Measurements from ENCODE around the gene BLM. TPM values are rescaled to one million over a fixed set of nuclear protein-coding genes. Genes with fewer than 3 reads are reported as not detected.
"Not testable (repeated sequence)": the region's sequence is repeated elsewhere in the genome, so short reads cannot be mapped to it uniquely, and the experiment has no call there.

The BLM gene
- polyA plus RNA-seq, 3 donors from 2014 or later: 2.3 to 10.0 (median 7.5) TPM

GRCh38 chr15:90845201-90845949 is 128.2 kb downstream of the BLM start:
- Mint-ChIP-seq H3K27ac (no peak overlapping the region), H3K4me1 (no peaks in the 10 kb centered on the region), H3K4me3 (no peak overlapping the region), H3K27me3 (ENCODE audit: low read depth in 3 of 3) (peaks cover 0 to 5% (median 0%) of the 10 kb centered on the region in 3 donors), H3K9me3 (no peaks in the 10 kb centered on the region), H3K36me3 (no peaks in the 10 kb centered on the region)
- no peak for DNase-seq

- H3K4me3 Mint-ChIP-seq, H3K27ac Mint-ChIP-seq, H3K36me3 Mint-ChIP-seq, DNase-seq, H3K9me3 Mint-ChIP-seq: not testable (repeated sequence)
- peaks cover 33 to 34% of the 10 kb centered on the region in 2 donors for H3K4me1 Mint-ChIP-seq
- peaks cover 6 to 18% (median 9%) of the 10 kb centered on the region in 3 donors for H3K27me3 Mint-ChIP-seq (ENCODE audit: low read depth in 3 of 3)
Measured at GRCh38 chr15:90849424-90849823, 132.3 kb downstream of the BLM start.

- H3K4me3 Mint-ChIP-seq: peak overlapping the region; percentile 26 to 91 (median 52)
- no peaks in the 10 kb centered on the region for H3K9me3 Mint-ChIP-seq
- H3K4me1 Mint-ChIP-seq: peaks cover 46 to 50% of the 10 kb centered on the region in 2 donors
- no peaks in the 10 kb centered on the region for H3K36me3 Mint-ChIP-seq
- H3K27me3 Mint-ChIP-seq (ENCODE audit: low read depth in 3 of 3): peaks cover 9 to 21% (median 11%) of the 10 kb centered on the region in 3 donors
- DNase-seq: peak in 2 of 3 donors; percentile 41 to 47
- H3K27ac Mint-ChIP-seq: peak overlapping the region; percentile 25 to 98 (median 80)
Measured at GRCh38 chr15:90851114-90851513, 134.0 kb downstream of the BLM start.

GRCh38 chr15:90851940-90852339 is 134.8 kb downstream of the BLM start:
- Mint-ChIP-seq H3K27me3 (ENCODE audit: low read depth in 3 of 3) (peaks cover 12 to 26% (median 19%) of the 10 kb centered on the region in 3 donors), H3K4me3 (peak overlapping the region; percentile 52 to 91 (median 80)), H3K36me3 (no peaks in the 10 kb centered on the region), H3K4me1 (peaks cover 54 to 59% of the 10 kb centered on the region in 2 donors), H3K9me3 (no peaks in the 10 kb centered on the region), H3K27ac (peak overlapping the region; percentile 91 to 98 (median 94))
- no peak for DNase-seq

GRCh38 chr15:90855139-90855538 is 138.0 kb downstream of the BLM start:
- peak overlapping the region in 5 of 6 donors; percentile 22 to 95 (median 92) for H3K27ac Mint-ChIP-seq
- peaks cover 70 to 81% of the 10 kb centered on the region in 2 donors for H3K4me1 Mint-ChIP-seq
- no peak overlapping the region for H3K4me3 Mint-ChIP-seq
- no peaks in the 10 kb centered on the region for H3K9me3 Mint-ChIP-seq
- DNase-seq: no peak
- peaks cover 14 to 24% (median 20%) of the 10 kb centered on the region in 3 donors for H3K27me3 Mint-ChIP-seq (ENCODE audit: low read depth in 3 of 3)
- no peaks in the 10 kb centered on the region for H3K36me3 Mint-ChIP-seq

GRCh38 chr15:90857337-90857736 is 140.2 kb downstream of the BLM start:
- no peak for DNase-seq
- H3K36me3 Mint-ChIP-seq: no peaks in the 10 kb centered on the region
- peaks cover 52 to 63% of the 10 kb centered on the region in 2 donors for H3K4me1 Mint-ChIP-seq
- no peak overlapping the region for H3K4me3 Mint-ChIP-seq
- H3K27ac Mint-ChIP-seq: peak overlapping the region in 5 of 6 donors; percentile 62 to 93 (median 67)
- H3K27me3 Mint-ChIP-seq (ENCODE audit: low read depth in 3 of 3): peaks cover 14 to 20% (median 17%) of the 10 kb centered on the region in 3 donors
- no peaks in the 10 kb centered on the region for H3K9me3 Mint-ChIP-seq

- DNase-seq: no peak
- Mint-ChIP-seq H3K27ac (peak overlapping the region; percentile 37 to 93 (median 65)), H3K9me3 (no peaks in the 10 kb centered on the region), H3K27me3 (ENCODE audit: low read depth in 3 of 3) (peaks cover 10 to 14% (median 13%) of the 10 kb centered on the region in 3 donors), H3K4me3 (peak overlapping the region in 1 of 5 donors; percentile 18), H3K4me1 (peaks cover 45 to 57% of the 10 kb centered on the region in 2 donors), H3K36me3 (no peaks in the 10 kb centered on the region)
Measured at GRCh38 chr15:90857883-90858443, 140.8 kb downstream of the BLM start.

GRCh38 chr15:90859234-90860131 is 142.3 kb downstream of the BLM start:
- peaks cover 9 to 10% (median 9%) of the 10 kb centered on the region in 3 donors for H3K27me3 Mint-ChIP-seq (ENCODE audit: low read depth in 3 of 3)
- no peak for DNase-seq
- peak overlapping the region in 4 of 6 donors; percentile 49 to 77 (median 70) for H3K27ac Mint-ChIP-seq
- H3K9me3 Mint-ChIP-seq: no peaks in the 10 kb centered on the region
- H3K4me3 Mint-ChIP-seq: no peak overlapping the region
- H3K4me1 Mint-ChIP-seq: peaks cover 37 to 47% of the 10 kb centered on the region in 2 donors
- no peaks in the 10 kb centered on the region for H3K36me3 Mint-ChIP-seq

- H3K27me3 Mint-ChIP-seq (ENCODE audit: low read depth in 3 of 3): peaks cover 6 to 9% (median 8%) of the 10 kb centered on the region in 3 donors
- no peaks in the 10 kb centered on the region for H3K9me3 Mint-ChIP-seq
- H3K27ac Mint-ChIP-seq: peak overlapping the region in 1 of 6 donors; percentile 26
- H3K4me1 Mint-ChIP-seq: peaks cover 30 to 38% of the 10 kb centered on the region in 2 donors
- no peak overlapping the region for H3K4me3 Mint-ChIP-seq
- no peaks in the 10 kb centered on the region for H3K36me3 Mint-ChIP-seq
- no peak for DNase-seq
Measured at GRCh38 chr15:90860450-90860849, 143.3 kb downstream of the BLM start.

GRCh38 chr15:90860942-90861675 is 144.0 kb downstream of the BLM start:
- peaks cover 6 to 9% (median 6%) of the 10 kb centered on the region in 3 donors for H3K27me3 Mint-ChIP-seq (ENCODE audit: low read depth in 3 of 3)
- H3K4me1 Mint-ChIP-seq: peaks cover 24 to 31% of the 10 kb centered on the region in 2 donors
- no peak overlapping the region for H3K27ac Mint-ChIP-seq

GRCh38 chr15:90862487-90862886 is 145.3 kb downstream of the BLM start:
- no peaks in the 10 kb centered on the region for H3K9me3 Mint-ChIP-seq
- H3K27ac Mint-ChIP-seq: peak overlapping the region in 2 of 6 donors; percentile 26 to 32
- no peak for DNase-seq
- peaks cover 11 to 17% of the 10 kb centered on the region in 2 donors for H3K4me1 Mint-ChIP-seq
- H3K27me3 Mint-ChIP-seq (ENCODE audit: low read depth in 3 of 3): peaks cover 0 to 3% (median 1%) of the 10 kb centered on the region in 3 donors
- no peaks in the 10 kb centered on the region for H3K36me3 Mint-ChIP-seq
- H3K4me3 Mint-ChIP-seq: no peak overlapping the region

More at GRCh38 chr15:90860942-90861675, 144.0 kb downstream of the BLM start:
- H3K36me3 Mint-ChIP-seq: no peaks in the 10 kb centered on the region
- H3K9me3 Mint-ChIP-seq: no peaks in the 10 kb centered on the region
- H3K4me3 Mint-ChIP-seq: no peak overlapping the region
- no peak for DNase-seq

- Mint-ChIP-seq H3K4me3 (no peak overlapping the region), H3K27me3 (ENCODE audit: low read depth in 3 of 3) (peaks cover 0 to 3% (median 1%) of the 10 kb centered on the region in 3 donors), H3K4me1 (peaks cover 9 to 13% of the 10 kb centered on the region in 2 donors)
Measured at GRCh38 chr15:90862964-90863778, 146.0 kb downstream of the BLM start.

More at GRCh38 chr15:90862964-90863778, 146.0 kb downstream of the BLM start:
- DNase-seq: no peak
- Mint-ChIP-seq H3K36me3 (no peaks in the 10 kb centered on the region), H3K9me3 (no peaks in the 10 kb centered on the region), H3K27ac (no peak overlapping the region)
